ENCODE results near the gene BLOC1S1.
"Not testable (repeated sequence)": the region's sequence is repeated elsewhere in the genome, so short reads cannot be mapped to it uniquely, and the experiment has no call there.

Gene BLOC1S1

DNA sequence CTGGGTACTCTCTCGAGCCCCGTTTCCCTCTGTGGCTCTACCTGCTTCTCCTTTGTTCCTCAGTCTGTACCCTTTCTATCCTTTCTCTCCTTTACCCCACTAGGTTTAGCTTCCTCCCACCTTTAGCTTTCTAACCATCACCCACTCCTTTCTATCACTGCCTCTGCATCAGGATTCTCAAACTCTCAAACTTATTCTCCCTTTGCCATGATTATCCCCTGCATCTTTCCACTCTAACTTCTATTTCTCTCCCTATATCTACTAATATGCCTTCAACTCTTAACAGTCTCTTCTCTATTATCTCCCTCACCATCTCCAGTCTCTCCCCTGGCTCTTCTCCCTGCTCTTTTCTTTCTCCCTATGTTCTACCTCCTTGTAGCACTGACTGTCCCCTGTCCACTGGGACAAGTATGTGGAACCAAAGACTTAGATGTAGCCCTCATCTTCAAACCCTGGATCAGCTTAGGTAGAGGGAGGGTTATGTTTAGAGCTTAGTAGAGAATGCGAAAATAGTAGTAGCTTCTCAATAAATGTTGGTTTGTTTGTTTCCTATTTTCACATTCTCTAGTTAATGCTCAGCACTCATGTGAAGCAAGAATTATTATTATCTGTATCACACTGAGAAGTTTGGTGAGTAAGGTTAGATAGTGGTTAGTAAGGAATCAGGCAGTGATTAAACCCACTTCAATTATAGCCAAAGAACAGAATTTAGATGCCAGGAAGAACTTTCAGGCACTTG lies 30.5 kb downstream of the BLOC1S1 start:
- no peak for DNase-seq

DNA sequence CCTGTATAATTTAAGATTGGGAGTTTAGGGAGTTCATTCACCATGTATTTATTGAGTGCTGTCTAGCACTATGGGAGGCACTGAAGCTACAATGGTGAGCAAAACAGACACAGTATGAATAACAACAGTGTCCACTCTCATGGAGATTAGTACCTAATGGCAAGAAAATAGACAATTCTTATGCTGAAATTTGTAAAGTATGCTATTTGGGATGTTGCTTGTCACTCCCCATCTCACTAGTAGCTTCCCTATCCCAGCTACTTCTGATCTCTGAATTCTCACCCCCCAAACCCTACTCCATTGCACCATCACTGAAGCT lies 31.0 kb downstream of the BLOC1S1 start:
- DNase-seq = no peak

DNA sequence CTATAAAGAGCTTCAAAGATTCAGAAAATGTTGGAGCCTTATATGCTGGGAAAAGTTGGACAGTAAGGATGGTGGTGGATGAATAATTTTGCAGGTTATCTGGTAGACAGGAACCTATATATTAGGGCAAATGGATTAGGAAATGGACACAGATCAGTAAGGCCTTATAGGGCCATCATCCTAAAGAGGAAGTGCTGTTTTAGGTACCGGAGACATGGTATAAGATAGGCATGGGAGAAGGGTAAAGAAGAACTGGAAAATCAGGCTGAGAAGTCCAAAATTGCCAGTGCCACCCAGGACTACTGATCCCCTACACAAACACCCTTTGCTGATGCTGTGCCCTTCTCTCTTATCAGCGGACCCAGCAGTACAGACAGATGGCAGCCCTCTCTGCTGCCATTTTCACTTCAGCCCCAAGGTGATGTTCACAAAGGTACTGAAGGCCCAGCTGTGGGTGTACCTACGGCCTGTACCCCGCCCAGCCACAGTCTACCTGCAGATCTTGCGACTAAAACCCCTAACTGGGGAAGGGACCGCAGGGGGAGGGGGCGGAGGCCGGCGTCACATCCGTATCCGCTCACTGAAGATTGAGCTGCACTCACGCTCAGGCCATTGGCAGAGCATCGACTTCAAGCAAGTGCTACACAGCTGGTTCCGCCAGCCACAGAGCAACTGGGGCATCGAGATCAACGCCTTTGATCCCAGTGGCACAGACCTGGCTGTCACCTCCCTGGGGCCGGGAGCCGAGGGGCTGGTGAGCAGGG lies 32.6 kb downstream of the BLOC1S1 start:
- DNase-seq = no peak

DNA sequence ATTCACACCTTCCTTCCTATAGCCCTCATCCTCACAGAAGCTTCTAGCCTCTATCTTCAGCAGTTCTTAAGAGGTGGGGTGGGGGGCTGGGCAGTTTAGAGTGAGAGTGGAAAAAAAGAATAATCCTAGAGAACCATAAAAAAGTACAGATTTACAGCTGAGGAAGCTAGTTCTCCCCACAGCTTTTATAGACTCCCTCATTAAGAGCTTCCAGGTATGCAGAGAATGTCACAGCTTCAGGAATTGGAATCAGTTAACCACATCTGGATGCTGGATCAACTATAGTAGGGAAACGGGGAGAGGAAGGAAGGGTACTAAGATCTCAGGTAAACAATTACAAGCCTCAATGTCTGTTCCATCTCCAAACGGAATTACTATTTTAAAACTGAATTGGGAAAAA lies 39.4 kb downstream of the BLOC1S1 start:
- DNase-seq = no peak

DNA sequence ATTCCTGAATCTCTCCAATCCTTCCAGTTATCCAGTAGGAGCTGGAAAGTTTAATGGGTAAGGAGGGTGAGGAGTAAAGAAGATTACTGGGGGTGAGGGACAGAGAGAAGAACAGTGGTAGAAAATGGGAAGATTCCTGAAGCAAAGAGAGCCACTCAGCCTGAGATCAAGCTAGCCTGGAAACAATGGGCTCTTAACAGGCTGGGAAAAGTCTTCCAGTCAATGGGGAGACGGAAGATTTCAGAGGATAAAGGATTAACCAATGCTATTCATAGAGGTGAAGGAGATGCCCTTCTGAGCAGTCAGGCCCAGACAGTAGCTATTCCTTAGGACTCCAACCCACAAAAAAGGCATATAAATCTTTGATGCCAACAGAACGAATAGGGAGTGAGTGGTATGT lies 41.9 kb downstream of the BLOC1S1 start:
- DNase-seq = no peak

DNA sequence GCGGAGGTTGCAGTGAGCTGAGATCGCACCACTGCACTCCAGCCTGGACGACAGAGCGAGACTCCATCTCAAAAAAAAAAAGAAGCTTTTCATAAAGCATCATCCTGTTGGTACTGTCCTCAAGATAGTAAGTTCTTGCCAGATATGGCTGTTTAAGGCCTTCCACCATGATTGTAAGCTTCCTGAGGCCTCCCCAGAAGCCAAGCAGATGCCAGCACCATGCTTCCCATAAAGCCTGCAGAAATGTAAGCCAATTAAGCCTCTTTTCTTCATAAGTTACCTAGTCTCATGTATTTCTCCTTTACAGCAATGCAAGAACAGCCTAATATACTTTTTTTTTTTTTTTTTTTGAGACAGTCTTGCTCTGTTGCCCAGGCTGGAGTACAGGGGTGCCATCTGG lies 42.7 kb downstream of the BLOC1S1 start:
- not testable (repeated sequence) for DNase-seq

DNA sequence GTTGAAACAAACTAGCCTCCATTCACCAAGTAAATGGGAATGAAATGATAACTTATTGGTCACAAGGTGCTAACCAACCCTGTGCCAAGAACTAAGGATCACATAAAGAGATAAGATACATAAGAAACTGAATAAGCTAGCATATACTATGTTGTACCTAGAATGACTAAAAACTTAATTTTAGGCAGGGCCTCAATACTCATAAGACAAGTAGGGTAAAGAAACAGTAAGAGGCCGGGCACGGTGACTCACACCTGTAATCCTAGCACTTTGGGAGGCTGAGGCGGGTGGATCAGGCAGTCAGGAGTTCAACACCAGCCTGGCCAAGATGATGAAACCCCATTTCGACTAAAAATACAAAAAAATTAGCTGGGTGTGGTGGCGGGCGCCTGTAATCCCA lies 44.8 kb downstream of the BLOC1S1 start:
- DNase-seq = no peak

DNA sequence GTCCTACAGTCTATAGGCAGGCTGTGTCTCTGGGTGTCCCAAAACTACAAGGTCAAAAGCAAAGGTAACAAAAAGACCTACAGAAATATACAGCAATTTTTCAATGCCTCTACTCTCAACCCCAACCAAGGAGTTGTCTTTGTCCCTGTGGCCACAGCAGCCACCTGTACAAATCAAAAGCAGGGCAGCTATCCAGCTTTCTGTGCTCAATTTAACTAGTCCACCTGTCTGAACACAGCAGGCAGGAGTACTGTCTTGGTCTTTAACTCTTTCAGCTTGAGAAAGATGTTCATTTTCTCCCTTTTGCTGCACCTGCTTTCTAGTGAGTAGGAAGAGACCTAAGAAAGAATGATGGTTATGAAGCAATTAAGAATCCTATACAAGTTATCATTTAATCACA lies 46.8 kb downstream of the BLOC1S1 start:
- no peak for DNase-seq

DNA sequence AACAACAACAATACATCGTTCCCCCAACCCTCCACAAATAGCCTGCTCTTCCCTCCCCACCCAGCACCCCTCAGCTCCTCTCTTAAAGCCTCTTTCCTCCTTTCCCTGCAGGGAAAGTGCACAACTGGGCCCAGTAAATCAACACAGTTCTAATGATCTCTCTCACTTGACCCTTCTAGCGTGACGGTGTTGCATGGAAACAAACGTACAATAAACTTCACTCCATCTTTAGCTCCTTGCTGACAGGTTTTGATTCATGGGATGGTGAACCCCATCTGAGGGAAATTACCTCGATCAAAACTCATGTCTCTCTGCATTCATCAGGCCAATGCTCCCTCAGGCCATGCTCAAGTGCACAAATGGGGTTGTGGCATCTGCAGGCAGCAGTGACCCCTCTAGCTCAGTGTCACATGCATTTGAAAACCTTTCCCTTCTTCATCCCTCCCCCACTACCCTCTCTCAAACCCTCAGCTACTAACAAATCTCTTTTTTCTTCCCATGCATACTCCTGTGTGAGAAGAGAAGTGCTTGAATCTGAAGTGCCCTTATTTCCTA lies 50.0 kb downstream of the BLOC1S1 start:
- DNase-seq = no peak

DNA sequence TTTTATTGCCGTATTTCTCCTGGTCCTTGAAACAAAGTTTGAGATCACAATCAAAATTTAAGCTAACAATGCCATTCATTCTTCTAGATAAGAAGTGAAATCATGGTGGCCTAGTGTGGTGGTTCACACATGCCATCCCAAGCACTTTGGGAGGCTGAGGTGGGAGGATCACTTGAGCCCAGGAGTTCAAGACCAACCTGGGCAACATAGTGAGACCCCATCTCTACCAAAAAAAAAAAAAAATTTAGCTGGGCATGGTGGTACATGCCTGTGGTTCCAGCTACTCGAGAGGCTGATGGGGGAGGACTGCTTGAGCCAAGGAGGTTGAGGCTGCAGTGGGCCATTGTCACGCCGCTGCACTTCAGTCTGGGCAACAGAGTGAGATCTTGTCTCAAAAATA lies 51.3 kb downstream of the BLOC1S1 start:
- no peak for DNase-seq

All from CD4-positive, alpha-beta T cell treated with Interferon gamma for 1 hour (primary cell).